Measurements from ENCODE around the gene HOXC12. TPM values are rescaled to one million over a fixed set of nuclear protein-coding genes. Genes with fewer than 3 reads are reported as not detected.

Gene HOXC12
- polyA plus RNA-seq, 1 experiment, result 0.06 TPM

DNA sequence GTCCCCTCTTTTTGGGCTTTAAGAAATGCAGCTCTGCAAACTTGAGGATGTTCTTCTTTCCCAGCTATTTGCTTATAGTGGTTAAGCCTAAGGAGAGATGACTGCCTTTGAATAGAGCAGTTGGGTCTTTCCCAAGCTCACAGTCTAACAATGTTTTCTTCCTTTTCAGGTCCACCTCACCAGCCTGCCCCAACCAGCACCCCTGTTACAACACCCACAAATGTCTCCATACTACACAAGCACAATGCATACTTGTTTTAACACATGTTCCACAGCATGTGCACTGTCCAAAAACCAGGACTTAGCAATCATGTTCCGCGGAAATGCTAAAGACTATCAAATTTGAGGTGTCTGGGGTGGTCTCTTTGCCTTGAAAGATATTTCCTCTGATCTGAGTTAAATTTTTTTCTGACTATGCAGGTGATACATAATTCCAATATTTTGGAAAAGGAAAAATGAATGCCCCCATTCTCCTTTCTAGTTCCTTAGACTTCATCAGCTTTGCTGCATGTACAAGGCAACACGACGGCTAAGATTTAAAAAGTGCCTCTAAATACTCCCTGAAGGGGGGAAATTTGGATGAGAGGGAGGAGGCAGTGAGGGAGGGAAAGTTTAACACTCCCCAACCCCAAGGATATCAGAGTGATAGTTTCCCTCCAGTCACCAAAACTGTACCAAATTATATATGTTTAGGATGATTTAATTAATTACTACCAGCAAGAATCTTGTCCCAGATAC, 22.7 kb upstream of the HOXC12 start:
- TF ChIP-seq, protein P1, sequence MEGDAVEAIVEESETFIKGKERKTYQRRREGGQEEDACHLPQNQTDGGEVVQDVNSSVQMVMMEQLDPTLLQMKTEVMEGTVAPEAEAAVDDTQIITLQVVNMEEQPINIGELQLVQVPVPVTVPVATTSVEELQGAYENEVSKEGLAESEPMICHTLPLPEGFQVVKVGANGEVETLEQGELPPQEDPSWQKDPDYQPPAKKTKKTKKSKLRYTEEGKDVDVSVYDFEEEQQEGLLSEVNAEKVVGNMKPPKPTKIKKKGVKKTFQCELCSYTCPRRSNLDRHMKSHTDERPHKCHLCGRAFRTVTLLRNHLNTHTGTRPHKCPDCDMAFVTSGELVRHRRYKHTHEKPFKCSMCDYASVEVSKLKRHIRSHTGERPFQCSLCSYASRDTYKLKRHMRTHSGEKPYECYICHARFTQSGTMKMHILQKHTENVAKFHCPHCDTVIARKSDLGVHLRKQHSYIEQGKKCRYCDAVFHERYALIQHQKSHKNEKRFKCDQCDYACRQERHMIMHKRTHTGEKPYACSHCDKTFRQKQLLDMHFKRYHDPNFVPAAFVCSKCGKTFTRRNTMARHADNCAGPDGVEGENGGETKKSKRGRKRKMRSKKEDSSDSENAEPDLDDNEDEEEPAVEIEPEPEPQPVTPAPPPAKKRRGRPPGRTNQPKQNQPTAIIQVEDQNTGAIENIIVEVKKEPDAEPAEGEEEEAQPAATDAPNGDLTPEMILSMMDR (IDR thresholded peaks at IDR 0.05; ENCODE audit: insufficient read depth, low read depth, low read length), result no peak
- Histone ChIP-seq H3K36me3 (ENCODE audit: control insufficient read depth, insufficient read depth, low read length) (no peaks in the 10 kb centered on the region), H3K4me3 (ENCODE audit: low read depth, low read length) (no peak overlapping the region), H3K27me3 (ENCODE audit: control insufficient read depth, insufficient read depth, low read length) (peaks cover 81% of the 10 kb centered on the region)
- DNase-seq (ENCODE audit: low read depth), result no peak
- ChIA-PET CTCF (interaction anchor here (0.9 to 1.2 kb wide), 4 partner anchors 12 to 189 kb away, joined by 3 read pairs; no protein-coding TSS in a partner anchor), POLR2A (no interaction called here)

- Histone ChIP-seq H3K36me3 (ENCODE audit: control insufficient read depth, insufficient read depth, low read length) (no peaks in the 10 kb centered on the region), H3K4me3 (ENCODE audit: low read depth, low read length) (no peak overlapping the region), H3K27me3 (ENCODE audit: control insufficient read depth, insufficient read depth, low read length) (peaks cover 80% of the 10 kb centered on the region)
- POLR2A ChIA-PET, result no interaction called here
- CTCF ChIA-PET, result no interaction called here
- TF ChIP-seq, protein P1 (IDR thresholded peaks at IDR 0.05; ENCODE audit: insufficient read depth, low read depth, low read length), result no peak
- DNase-seq (ENCODE audit: low read depth), result no peak
Observed at GRCh38 chr12:53932915-53933314, 21.8 kb upstream of the HOXC12 start.

DNA sequence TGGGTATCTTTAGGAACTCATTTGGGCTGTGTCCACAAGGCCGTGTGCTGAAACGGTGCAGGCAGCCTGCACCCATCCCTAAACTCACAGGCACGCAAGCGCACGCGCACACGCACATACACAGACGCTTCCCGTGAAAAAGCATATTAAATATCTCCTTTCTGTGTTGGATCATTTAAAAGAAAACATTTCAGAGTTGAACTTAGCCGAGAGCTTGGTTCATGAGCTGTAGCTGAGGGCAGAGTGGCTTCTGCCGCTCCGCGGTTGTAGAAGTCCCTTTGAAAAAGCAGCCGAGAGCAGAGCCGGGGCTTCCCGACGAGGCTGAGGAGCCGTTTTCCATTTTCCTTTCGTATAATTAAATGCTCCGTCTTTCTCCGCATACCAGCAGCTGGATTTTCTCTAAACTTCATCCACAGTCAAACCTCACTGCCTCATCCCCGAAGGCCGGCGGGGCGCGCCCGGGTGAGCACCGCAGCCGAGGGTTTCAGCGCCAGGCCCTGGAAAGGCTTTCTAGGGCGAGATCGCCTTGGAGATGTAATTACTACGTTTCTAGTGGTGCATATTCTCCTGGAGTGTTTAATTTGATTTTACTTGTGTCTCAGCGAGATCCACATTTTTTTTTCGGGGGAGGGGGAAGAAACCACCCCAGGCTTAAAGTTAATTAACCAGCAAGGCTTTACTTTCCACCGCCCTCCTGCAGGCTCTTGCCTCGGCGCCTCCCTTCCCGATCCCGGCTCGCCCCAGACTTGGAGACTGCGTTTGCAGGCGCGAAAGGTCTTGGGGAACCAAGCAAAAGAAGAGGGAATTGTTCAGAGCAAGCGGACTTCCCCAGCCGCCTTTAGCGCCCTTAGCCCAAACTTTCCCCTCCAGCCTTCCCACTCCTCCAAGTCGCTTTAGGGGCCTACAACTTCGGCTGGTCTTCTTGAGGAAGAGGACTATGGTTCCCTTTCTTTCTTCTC, 19.0 kb upstream of the HOXC12 start:
- peaks cover 81% of the 10 kb centered on the region for H3K27me3 ChIP-seq (ENCODE audit: control insufficient read depth, insufficient read depth, low read length)
- no peak for DNase-seq (ENCODE audit: low read depth)
- no peaks in the 10 kb centered on the region for H3K36me3 ChIP-seq (ENCODE audit: control insufficient read depth, insufficient read depth, low read length)
- no peak overlapping the region for H3K4me3 ChIP-seq (ENCODE audit: low read depth, low read length)
- ChIA-PET POLR2A (no interaction called here), CTCF (no interaction called here)
- TF ChIP-seq, protein P1 (IDR thresholded peaks at IDR 0.05; ENCODE audit: insufficient read depth, low read depth, low read length), result no peak

- TF ChIP-seq, protein P1 (IDR thresholded peaks at IDR 0.05; ENCODE audit: insufficient read depth, low read depth, low read length), result no peak
- Histone ChIP-seq H3K36me3 (ENCODE audit: control insufficient read depth, insufficient read depth, low read length) (no peaks in the 10 kb centered on the region), H3K4me3 (ENCODE audit: low read depth, low read length) (no peak overlapping the region), H3K27me3 (ENCODE audit: control insufficient read depth, insufficient read depth, low read length) (peaks cover 76% of the 10 kb centered on the region)
- CTCF ChIA-PET, result interaction anchor here (0.9 to 1.3 kb wide), 2 partner anchors 48 to 191 kb away, joined by 3 read pairs; partner anchors contain the start of gene HOXC10
- POLR2A ChIA-PET, result no interaction called here
- DNase-seq (ENCODE audit: low read depth), result no peak
Observed at GRCh38 chr12:53937099-53937498, 17.6 kb upstream of the HOXC12 start.

Data from BJ (cell line).